Activated CD8-positive, alpha-beta memory T cell treated with anti-CD3 and anti-CD28 coated beads, Interleukin-2, amount 50 U/mL, for 4 hours (primary cell): ENCODE results near the gene SLC1A1.

Experiments used
- DNase-seq: peaks from one replicate; pipeline ENCODE4 v3.0.0-alpha.2; 2020

Gene SLC1A1

DNA sequence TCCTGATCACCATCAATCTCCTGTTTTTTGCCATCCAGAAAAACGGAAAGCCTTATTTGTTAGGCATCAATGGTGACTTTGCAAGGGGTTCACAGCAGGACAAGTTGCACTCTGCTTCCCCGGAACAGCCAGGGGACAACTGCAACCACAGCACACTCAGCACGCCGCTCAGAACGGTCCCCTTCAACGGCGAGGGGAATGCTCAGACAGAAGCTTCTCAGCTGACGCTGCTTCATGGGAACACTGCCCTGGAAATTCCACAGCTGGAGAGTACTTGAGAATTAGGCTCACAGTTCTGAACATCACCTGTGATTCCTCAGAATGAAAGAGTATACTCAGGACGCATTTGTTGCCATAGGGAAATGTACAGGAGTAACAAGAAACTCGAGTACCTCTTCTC, 131.7 kb downstream of the SLC1A1 start:
- no peak for DNase-seq

DNA sequence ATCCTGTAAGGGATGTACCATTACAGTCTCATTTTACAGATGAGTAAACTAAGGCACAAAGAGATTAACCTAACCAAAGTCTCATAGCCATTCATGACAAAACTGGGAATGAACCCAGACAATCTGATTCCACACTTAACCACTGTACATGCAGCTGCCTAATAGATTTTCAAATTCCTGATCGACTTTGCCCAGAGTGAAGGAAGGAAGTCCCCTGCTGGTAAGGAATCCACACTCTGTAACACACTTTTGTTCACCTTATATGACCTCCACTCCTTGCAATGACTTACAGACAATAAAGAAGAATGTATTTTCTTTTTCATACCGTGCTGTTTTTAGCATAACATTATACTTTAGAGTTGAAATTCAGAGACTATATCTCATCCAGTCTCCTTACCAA, 140.6 kb downstream of the SLC1A1 start:
- DNase-seq, result no peak
